Measurements from ENCODE around the gene PPARGC1A.

The PPARGC1A gene

DNA sequence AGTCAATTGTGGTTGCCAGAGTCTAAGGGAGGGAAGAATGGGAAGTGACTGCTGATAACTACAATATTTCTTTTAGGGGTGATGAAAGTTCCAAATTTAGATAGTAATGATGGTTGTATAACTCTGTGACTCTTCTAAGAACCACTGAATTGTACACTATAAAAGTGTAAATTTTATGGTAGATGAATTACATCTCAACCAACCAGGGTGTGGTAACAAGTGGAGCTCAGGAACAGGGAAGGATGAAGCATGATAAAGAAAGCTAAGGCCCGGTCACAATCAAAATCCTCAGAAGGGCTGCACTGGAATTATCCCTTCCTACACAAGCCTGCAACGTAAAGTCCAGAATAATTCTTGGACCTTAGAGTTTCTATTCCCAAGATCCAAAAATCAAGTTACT lies 143.2 kb downstream of the PPARGC1A start:
- no peaks in the 10 kb centered on the region for H3K36me3 ChIP-seq

DNA sequence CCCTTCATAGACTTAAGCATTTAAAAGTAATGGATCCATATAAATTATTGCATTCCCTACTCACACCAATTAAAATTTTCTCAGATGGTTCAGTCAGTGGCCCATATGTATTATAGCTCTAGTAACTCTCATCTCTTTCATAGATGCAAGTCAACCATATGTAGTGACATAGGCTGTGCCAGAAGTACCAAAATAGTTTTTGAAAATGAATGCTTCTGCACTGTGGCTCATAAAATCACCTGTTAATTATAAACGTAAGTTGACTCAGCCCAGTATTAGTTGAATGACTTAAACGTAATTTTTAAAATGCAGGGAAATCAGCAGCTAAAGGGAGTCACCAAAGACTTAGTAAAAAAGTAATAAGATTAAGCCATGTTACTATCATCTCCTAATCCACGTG lies 143.8 kb downstream of the PPARGC1A start:
- DNase-seq = no peak
- Histone ChIP-seq H3K27me3 (no peaks in the 10 kb centered on the region), H3K9me3 (no peaks in the 10 kb centered on the region), H3K36me3 (no peaks in the 10 kb centered on the region), H3K4me3 (ENCODE audit: low read depth, low read length) (no peak overlapping the region), H3K4me1 (no peaks in the 10 kb centered on the region)
- no peak for TF ChIP-seq CTCF (IDR thresholded peaks at IDR 0.05; ENCODE audit: low read depth, low read length)

More for the DNA sequence above, 143.2 kb downstream of the PPARGC1A start:
- DNase-seq = no peak
- Histone ChIP-seq H3K4me3 (ENCODE audit: low read depth, low read length) (no peak overlapping the region), H3K4me1 (no peaks in the 10 kb centered on the region), H3K27me3 (no peaks in the 10 kb centered on the region), H3K9me3 (no peaks in the 10 kb centered on the region)
- no peak for TF ChIP-seq CTCF (IDR thresholded peaks at IDR 0.05; ENCODE audit: low read depth, low read length)

DNA sequence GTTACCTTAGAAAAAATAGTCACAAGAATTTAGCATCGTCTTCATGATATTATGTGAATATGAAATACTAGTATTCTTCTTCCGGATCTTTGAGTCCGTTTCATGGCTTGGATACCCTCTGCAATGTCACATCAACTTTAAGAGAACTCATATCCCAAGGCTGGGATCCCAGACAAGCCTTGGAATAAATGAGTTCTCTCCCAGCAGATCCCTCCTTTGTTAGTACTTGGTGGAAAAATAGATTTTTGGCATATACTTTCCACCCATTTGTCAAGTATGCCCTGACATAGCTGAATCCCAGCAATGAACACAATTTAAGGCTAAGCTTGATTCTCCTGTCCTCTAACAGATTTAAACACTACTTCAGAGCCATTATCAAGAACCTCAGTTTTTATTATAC lies 144.5 kb downstream of the PPARGC1A start:
- Histone ChIP-seq H3K9me3 (no peaks in the 10 kb centered on the region), H3K4me1 (no peaks in the 10 kb centered on the region), H3K4me3 (ENCODE audit: low read depth, low read length) (no peak overlapping the region), H3K27me3 (no peaks in the 10 kb centered on the region), H3K36me3 (no peaks in the 10 kb centered on the region)
- DNase-seq = no peak
- TF ChIP-seq CTCF (IDR thresholded peaks at IDR 0.05; ENCODE audit: low read depth, low read length) = no peak
